ENCODE measurements around the gene PCDHA12. TPM values are rescaled to one million over a fixed set of nuclear protein-coding genes. Genes with fewer than 3 reads are reported as not detected.
A peak's percentile ranks its signal among the peaks of the same experiment; 100 is the strongest.

Gene PCDHA12
- total RNA-seq, 4 donors from 2014 or later = 0.05 TPM; not detected in 3

GRCh38 chr5:140916325-140916724, 41.2 kb downstream of the PCDHA12 start:
- H3K36me3 ChIP-seq = no peaks in the 10 kb centered on the region
- ATAC-seq (no peak), DNase-seq (no peak)
- intact Hi-C loops (cut with DNase I; ENCODE audit: low total_unique reads) = no loop called here
- no peaks in the 10 kb centered on the region for H3K9me3 ChIP-seq
- H3K4me3 ChIP-seq = no peak overlapping the region
- in situ Hi-C loops (cut with MboI; ENCODE audit: low sequenced_read_pairs in 4 of 4) = no loop called here
- TF ChIP-seq, protein P1, sequence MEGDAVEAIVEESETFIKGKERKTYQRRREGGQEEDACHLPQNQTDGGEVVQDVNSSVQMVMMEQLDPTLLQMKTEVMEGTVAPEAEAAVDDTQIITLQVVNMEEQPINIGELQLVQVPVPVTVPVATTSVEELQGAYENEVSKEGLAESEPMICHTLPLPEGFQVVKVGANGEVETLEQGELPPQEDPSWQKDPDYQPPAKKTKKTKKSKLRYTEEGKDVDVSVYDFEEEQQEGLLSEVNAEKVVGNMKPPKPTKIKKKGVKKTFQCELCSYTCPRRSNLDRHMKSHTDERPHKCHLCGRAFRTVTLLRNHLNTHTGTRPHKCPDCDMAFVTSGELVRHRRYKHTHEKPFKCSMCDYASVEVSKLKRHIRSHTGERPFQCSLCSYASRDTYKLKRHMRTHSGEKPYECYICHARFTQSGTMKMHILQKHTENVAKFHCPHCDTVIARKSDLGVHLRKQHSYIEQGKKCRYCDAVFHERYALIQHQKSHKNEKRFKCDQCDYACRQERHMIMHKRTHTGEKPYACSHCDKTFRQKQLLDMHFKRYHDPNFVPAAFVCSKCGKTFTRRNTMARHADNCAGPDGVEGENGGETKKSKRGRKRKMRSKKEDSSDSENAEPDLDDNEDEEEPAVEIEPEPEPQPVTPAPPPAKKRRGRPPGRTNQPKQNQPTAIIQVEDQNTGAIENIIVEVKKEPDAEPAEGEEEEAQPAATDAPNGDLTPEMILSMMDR (IDR thresholded peaks at IDR 0.05 in 4 of 5, conservative IDR thresholded peaks at IDR 0.05 in 1 of 5) = no peak
- TF ChIP-seq POLR2A (IDR thresholded peaks at IDR 0.05) = no peak
- no peak overlapping the region for H3K27ac ChIP-seq
- no peaks in the 10 kb centered on the region for H3K27me3 ChIP-seq
- H3K4me1 ChIP-seq = no peaks in the 10 kb centered on the region

DNA sequence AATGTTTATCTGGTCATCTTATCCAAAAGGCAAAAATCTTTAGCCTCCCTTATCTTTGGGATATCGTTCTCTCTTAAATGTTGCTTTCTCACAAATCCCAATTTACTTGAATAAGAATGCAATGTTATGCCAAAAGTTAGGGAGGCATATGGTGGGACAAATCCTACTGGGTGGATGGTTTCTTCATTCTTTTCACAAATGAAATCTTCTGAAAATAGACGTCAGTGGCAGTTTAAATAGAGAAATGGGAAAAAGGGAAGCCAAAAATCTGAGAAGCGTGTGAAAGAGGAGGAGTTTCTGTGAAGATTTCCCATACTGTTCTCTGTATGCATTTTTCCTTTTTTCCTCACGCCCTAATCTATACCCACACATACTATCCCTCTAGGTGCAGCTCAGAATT, 48.5 kb downstream of the PCDHA12 start:
- no peak for TF ChIP-seq POLR2A (IDR thresholded peaks at IDR 0.05)
- TF ChIP-seq, protein P1 (IDR thresholded peaks at IDR 0.05 in 4 of 5, conservative IDR thresholded peaks at IDR 0.05 in 1 of 5) = no peak
- no peak overlapping the region for H3K27ac ChIP-seq
- intact Hi-C loops (cut with DNase I; ENCODE audit: low total_unique reads) = no loop called here
- no peaks in the 10 kb centered on the region for H3K9me3 ChIP-seq
- peaks cover 27 to 37% (median 28%) of the 10 kb centered on the region in 3 donors for H3K27me3 ChIP-seq
- H3K4me3 ChIP-seq = no peak overlapping the region
- no peaks in the 10 kb centered on the region for H3K36me3 ChIP-seq
- in situ Hi-C loops (cut with MboI; ENCODE audit: low sequenced_read_pairs in 4 of 4) = loop anchor here in 1 of 4 donors (10.0 kb wide), 1 partner anchor 121 kb away; no protein-coding TSS in a partner anchor
- DNase-seq = no peak
- no peaks in the 10 kb centered on the region for H3K4me1 ChIP-seq
- ATAC-seq = no peak

DNA sequence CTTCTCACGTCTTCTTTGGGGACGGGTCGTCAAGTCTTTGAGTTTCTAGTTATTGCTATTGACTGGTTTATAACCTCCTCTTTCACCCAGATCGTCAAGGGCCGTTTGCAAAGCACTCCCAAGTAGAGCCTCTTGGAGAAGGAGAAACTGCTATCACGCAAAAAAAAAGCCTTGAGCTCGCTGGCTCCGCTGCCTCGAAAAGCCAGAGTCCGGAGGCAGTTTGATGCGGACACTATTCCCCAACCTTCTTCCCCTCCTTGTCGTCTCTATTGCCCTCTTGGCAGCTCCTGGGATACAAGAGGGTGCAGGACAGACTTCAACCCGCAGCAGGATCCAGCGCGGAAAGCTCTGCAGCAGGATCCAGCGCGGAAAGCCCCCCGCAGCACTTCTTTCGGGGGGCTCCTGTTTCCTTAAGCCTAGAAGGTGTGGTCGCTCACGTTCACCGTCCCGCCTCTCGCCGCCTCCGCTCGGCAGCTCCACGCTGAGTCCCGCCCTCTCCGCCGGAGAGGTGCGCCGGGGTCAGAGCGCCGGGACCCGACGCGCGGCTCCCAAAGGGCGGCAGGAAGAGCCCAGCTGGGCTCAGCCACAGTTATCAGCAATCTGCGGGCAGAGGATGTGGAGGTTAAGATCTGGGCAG, 50.8 kb downstream of the PCDHA12 start, which contains the start of gene PCDHAC1:
TSS of gene PCDHAC1 (plus strand) at position 494 of the 637 bp plus-strand sequence. CDS start 594 bp downstream, outside the sequence.
- DNase-seq (no peak), ATAC-seq (no peak)
- Histone ChIP-seq H3K36me3 (no peaks in the 10 kb centered on the region), H3K4me3 (peak within 1 kb of the TSS; percentile 43 to 54 (median 46)), H3K27ac (no peak within 1 kb of the TSS), H3K4me1 (no peaks in the 10 kb centered on the region), H3K27me3 (peaks cover 28 to 37% (median 29%) of the 10 kb centered on the region in 3 donors), H3K9me3 (no peaks in the 10 kb centered on the region)
- TF ChIP-seq, protein P1 (IDR thresholded peaks at IDR 0.05 in 4 of 5, conservative IDR thresholded peaks at IDR 0.05 in 1 of 5) = no peak
- TF ChIP-seq POLR2A (IDR thresholded peaks at IDR 0.05) = no peak
- in situ Hi-C loops (cut with MboI; ENCODE audit: low sequenced_read_pairs in 4 of 4) (loop anchor here in 1 of 4 donors (10.0 kb wide), 1 partner anchor 119 kb away; no protein-coding TSS in a partner anchor), intact Hi-C loops (cut with DNase I; ENCODE audit: low total_unique reads) (loop anchor here (2.0 kb wide), 1 partner anchor 115 kb away; no protein-coding TSS in a partner anchor)

GRCh38 chr5:140926443-140927227, 51.5 kb downstream of the PCDHA12 start:
- ATAC-seq = peak; percentile 36 to 41
- H3K27ac ChIP-seq = no peak overlapping the region
- peak overlapping the region; percentile 43 to 54 (median 46) for H3K4me3 ChIP-seq
- peak; percentile 14 for DNase-seq
- H3K9me3 ChIP-seq = no peaks in the 10 kb centered on the region
- no peaks in the 10 kb centered on the region for H3K4me1 ChIP-seq
- intact Hi-C loops (cut with DNase I; ENCODE audit: low total_unique reads) (loop anchor here (2.0 kb wide), 1 partner anchor 114 kb away; no protein-coding TSS in a partner anchor), in situ Hi-C loops (cut with MboI; ENCODE audit: low sequenced_read_pairs in 4 of 4) (loop anchor here in 1 of 4 donors (10.0 kb wide), 1 partner anchor 118 kb away; no protein-coding TSS in a partner anchor)
- TF ChIP-seq POLR2A (IDR thresholded peaks at IDR 0.05) = no peak
- TF ChIP-seq, protein P1 (IDR thresholded peaks at IDR 0.05 in 4 of 5, conservative IDR thresholded peaks at IDR 0.05 in 1 of 5) = peak in 3 of 5 experiments; percentile 37 to 56 (median 42)
- H3K36me3 ChIP-seq = no peaks in the 10 kb centered on the region
- peaks cover 28 to 37% (median 29%) of the 10 kb centered on the region in 3 donors for H3K27me3 ChIP-seq
